ENCODE measurements around the gene PDK2. TPM values are rescaled to one million over a fixed set of nuclear protein-coding genes. Genes with fewer than 3 reads are reported as not detected.
A peak's percentile ranks its signal among the peaks of the same experiment; 100 is the strongest.

Gene PDK2
- total RNA-seq, 1 donor from 2014 or later = 12.6 TPM

GRCh38 chr17:50145532-50146229 lies 50.5 kb downstream of the PDK2 start:
- Mint-ChIP-seq H3K9me3 (no peaks in the 10 kb centered on the region), H3K27ac (no peak overlapping the region), H3K4me1 (peaks cover 30% of the 10 kb centered on the region), H3K36me3 (peaks cover 27% of the 10 kb centered on the region), H3K27me3 (ENCODE audit: insufficient read depth, low read depth) (peaks cover 11% of the 10 kb centered on the region), H3K4me3 (no peak overlapping the region)
- Histone ChIP-seq H3K9me3 (ENCODE audit: low read depth) (no peaks in the 10 kb centered on the region), H3K79me2 (ENCODE audit: low read depth) (peaks cover 47% of the 10 kb centered on the region), H3F3A (ENCODE audit: low read depth) (peaks cover 13% of the 10 kb centered on the region), H4K20me1 (ENCODE audit: low read depth) (peaks cover 55% of the 10 kb centered on the region), H3K27ac (no peak overlapping the region), H3K36me3 (no peaks in the 10 kb centered on the region), H2AFZ (replicated peaks) (no peak overlapping the region), H3K27me3 (peaks cover 13% of the 10 kb centered on the region), H3K4me3 (no peak overlapping the region), H3K9ac (no peak overlapping the region), H3K4me1 (peaks cover 29% of the 10 kb centered on the region), H3K4me2 (no peak overlapping the region)
- no peak for TF ChIP-seq EZH2phosphoT487 (IDR thresholded peaks at IDR 0.05)
- no peak for TF ChIP-seq CTCF (IDR thresholded peaks at IDR 0.05)
- TF ChIP-seq EZH2 (IDR thresholded peaks at IDR 0.05) = no peak
- no peak for DNase-seq (ENCODE audit: low spot score)

- Mint-ChIP-seq H3K9me3 (no peaks in the 10 kb centered on the region), H3K27me3 (ENCODE audit: insufficient read depth, low read depth) (peaks cover 11% of the 10 kb centered on the region), H3K4me1 (peaks cover 31% of the 10 kb centered on the region), H3K27ac (peak overlapping the region; percentile 42), H3K36me3 (peaks cover 25% of the 10 kb centered on the region), H3K4me3 (peak overlapping the region; percentile 30)
- TF ChIP-seq EZH2 (IDR thresholded peaks at IDR 0.05) = no peak
- TF ChIP-seq CTCF (IDR thresholded peaks at IDR 0.05) = peak; percentile 4
- Histone ChIP-seq H3K27me3 (peaks cover 13% of the 10 kb centered on the region), H3K4me3 (no peak overlapping the region), H3K4me2 (peak overlapping the region; percentile 96), H3K79me2 (ENCODE audit: low read depth) (peaks cover 48% of the 10 kb centered on the region), H3K4me1 (peaks cover 29% of the 10 kb centered on the region), H4K20me1 (ENCODE audit: low read depth) (peaks cover 55% of the 10 kb centered on the region), H3K9ac (no peak overlapping the region), H3K36me3 (no peaks in the 10 kb centered on the region), H2AFZ (replicated peaks) (no peak overlapping the region), H3K27ac (no peak overlapping the region), H3K9me3 (ENCODE audit: low read depth) (no peaks in the 10 kb centered on the region), H3F3A (ENCODE audit: low read depth) (peaks cover 17% of the 10 kb centered on the region)
- no peak for DNase-seq (ENCODE audit: low spot score)
Observed at GRCh38 chr17:50146230-50146926, 51.2 kb downstream of the PDK2 start.

DNA sequence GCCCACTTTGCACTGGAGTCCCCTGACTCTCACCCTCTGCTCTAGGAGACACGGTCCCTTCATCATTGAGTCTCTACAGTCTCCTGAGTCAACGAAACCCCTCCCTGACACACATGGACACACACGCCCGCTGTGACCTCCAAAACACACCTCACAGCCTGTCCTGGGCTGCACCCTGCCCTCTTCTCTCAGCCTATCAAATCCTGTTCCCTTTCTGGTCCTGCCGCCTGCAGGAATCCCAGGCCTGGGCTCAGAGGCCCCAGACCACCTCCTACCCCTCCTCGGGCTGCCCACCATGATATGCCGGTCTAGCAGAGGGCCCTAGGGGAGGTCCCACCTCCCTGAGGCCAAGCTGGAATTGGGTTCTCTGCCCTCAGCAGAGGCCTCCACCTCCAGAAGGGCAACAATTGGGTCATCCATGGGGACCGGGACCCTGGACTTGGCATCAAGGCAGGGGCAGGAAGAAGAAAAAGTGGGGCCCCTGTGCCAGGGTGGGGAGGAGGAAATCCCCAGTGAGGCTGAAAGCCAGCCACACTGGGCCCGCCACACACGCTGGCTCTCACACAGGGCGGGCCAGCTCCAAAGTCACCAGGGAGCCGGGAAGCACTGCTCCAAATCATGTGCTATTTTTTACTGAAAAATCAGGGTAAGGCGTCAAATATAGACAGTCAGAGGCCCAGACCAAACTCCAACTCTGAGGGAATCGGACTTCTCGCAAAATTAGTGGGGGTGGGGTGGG lies 51.9 kb downstream of the PDK2 start:
- Mint-ChIP-seq H3K36me3 (peaks cover 20% of the 10 kb centered on the region), H3K9me3 (no peaks in the 10 kb centered on the region), H3K4me3 (peak overlapping the region; percentile 87), H3K27ac (peak overlapping the region; percentile 63), H3K27me3 (ENCODE audit: insufficient read depth, low read depth) (peaks cover 10% of the 10 kb centered on the region), H3K4me1 (peaks cover 35% of the 10 kb centered on the region)
- H3K36me3 ChIP-seq = no peaks in the 10 kb centered on the region
- H3K27me3 ChIP-seq = peaks cover 13% of the 10 kb centered on the region
- peaks cover 24% of the 10 kb centered on the region for H3F3A ChIP-seq (ENCODE audit: low read depth)
- H3K9ac ChIP-seq = peak overlapping the region; percentile 49
- no peaks in the 10 kb centered on the region for H3K9me3 ChIP-seq (ENCODE audit: low read depth)
- no peak overlapping the region for H2AFZ ChIP-seq (replicated peaks)
- peaks cover 55% of the 10 kb centered on the region for H4K20me1 ChIP-seq (ENCODE audit: low read depth)
- peak overlapping the region; percentile 78 for H3K4me3 ChIP-seq
- TF ChIP-seq CTCF (IDR thresholded peaks at IDR 0.05) (no peak), EZH2phosphoT487 (IDR thresholded peaks at IDR 0.05) (no peak), EZH2 (IDR thresholded peaks at IDR 0.05) (no peak)
- no peak for DNase-seq (ENCODE audit: low spot score)
- peak overlapping the region; percentile 96 for H3K4me2 ChIP-seq
- H3K79me2 ChIP-seq (ENCODE audit: low read depth) = peaks cover 48% of the 10 kb centered on the region
- peaks cover 29% of the 10 kb centered on the region for H3K4me1 ChIP-seq
- H3K27ac ChIP-seq = no peak overlapping the region

Data from neural progenitor cell (in vitro differentiated cells).